GM12878 (cell line): ENCODE measurements around the gene TNFAIP8L1. TPM values are rescaled to one million over a fixed set of nuclear protein-coding genes. Genes with fewer than 3 reads are reported as not detected.

Experiments used
- ATAC-seq: fragments of 200-7000 bp; cut with Tn5 transposase; 3 replicates; pipeline ENCODE4 v1.9.1; 2020; ENCODE audit warnings: mild to moderate bottlenecking, moderate library complexity
- BruUV-seq: library from RNA; stranded (reverse); fragments of 400-500 nt; replicated peaks from 2 replicates; lab custom pipeline; 2021; lab: Mats Ljungman, UMichigan
- CTCF ChIA-PET: fragments of 300-600 bp; sonication (Branson Sonifier 250); formaldehyde crosslinking; extraction: SDS; loops from one replicate; lab custom pipeline; 2021; ENCODE audit warnings: inconsistent platforms; lab: Yijun Ruan, JAX
- POLR2A ChIA-PET: fragments of 350-600 bp; formaldehyde crosslinking; extraction: SDS; loops from one replicate; lab custom pipeline; 2021; ENCODE audit warnings: inconsistent platforms; lab: Charles Lee
- RAD21 ChIA-PET: fragments of 300-600 bp; sonication (Branson Sonifier 250); formaldehyde crosslinking; loops from one replicate; lab custom pipeline; 2023; ENCODE audit warnings: antibody characterized with exemption; ENCODE audit not compliant: unreplicated experiment; lab: Charles Lee
- SMC1A ChIA-PET: fragments of 300-600 bp; sonication (Branson Sonifier 250); formaldehyde crosslinking; loops from one replicate; lab custom pipeline; 2023; ENCODE audit not compliant: unreplicated experiment, uncharacterized antibody; lab: Charles Lee
- DNase-seq: peaks from one replicate; pipeline ENCODE4 v3.0.0-alpha.2; 2011; ENCODE audit warnings: low read depth, low spot score
- FAIRE-seq: peaks from 3 replicates; lab custom pipeline; 2011; peaks lifted over from hg19 to GRCh38; lab: Jason Lieb, UNC
- H2AFZ ChIP-seq: 2 replicates; pipeline ENCODE4 v1.6.0; 2011; ENCODE audit warnings: low read depth, low read length, control low read depth; ENCODE audit not compliant: control insufficient read depth
- H3K27ac ChIP-seq: 2 replicates; pipeline ENCODE4 v1.5.1; 2011; ENCODE audit warnings: control low read depth; ENCODE audit not compliant: control insufficient read depth, insufficient read depth
- H3K27me3 ChIP-seq, 2 experiments: replicated peaks in 1 of 2; 2 replicates each; pipeline versions ENCODE4 v1.6.0 to v1.6.1; 2011; ENCODE audit warnings: low read length in 1 of 2; ENCODE audit not compliant: control insufficient read depth in 2 of 2, insufficient read depth in 2 of 2
- H3K36me3 ChIP-seq, 2 experiments: 2 replicates each; pipeline ENCODE4 v1.5.1; 2011; ENCODE audit warnings: low read length in 1 of 2; ENCODE audit not compliant: control insufficient read depth in 2 of 2, insufficient read depth in 2 of 2
- H3K4me1 ChIP-seq: 2 replicates; pipeline ENCODE4 v1.6.1; 2011; ENCODE audit warnings: mild to moderate bottlenecking, low read length, moderate library complexity, mixed read lengths; ENCODE audit not compliant: control insufficient read depth, insufficient read depth
- H3K4me2 ChIP-seq: 2 replicates; pipeline ENCODE4 v1.6.0; 2011; ENCODE audit warnings: control low read depth; ENCODE audit not compliant: control insufficient read depth, insufficient read depth
- H3K4me3 ChIP-seq: fragments of 200-600 bp; sonication (generic); 2 replicates; pipeline ENCODE4 v1.5.1; 2016
- H3K79me2 ChIP-seq: 2 replicates; pipeline ENCODE4 v1.6.0; 2011; ENCODE audit warnings: low read length; ENCODE audit not compliant: control insufficient read depth, insufficient read depth
- H3K9ac ChIP-seq: 2 replicates; pipeline ENCODE4 v1.8.0; 2011; ENCODE audit warnings: low read length, control low read depth, mixed read lengths; ENCODE audit not compliant: control insufficient read depth, insufficient read depth
- H3K9me3 ChIP-seq: replicated peaks from 3 replicates; pipeline ENCODE4 v1.5.1; 2011; ENCODE audit warnings: mild to moderate bottlenecking, low read length; ENCODE audit not compliant: control insufficient read depth, insufficient read depth
- H4K20me1 ChIP-seq: 2 replicates; pipeline ENCODE4 v1.6.0; 2011; ENCODE audit not compliant: control insufficient read depth, insufficient read depth
- CEBPB ChIP-seq, 2 experiments: fragments of 150-350 bp in 1 of 2; IDR thresholded peaks; 2 replicates each; pipeline ENCODE4 v1.6.1; 2012 to 2014; ENCODE audit warnings: low read depth in 2 of 2, low read length in 2 of 2, borderline replicate concordance in 1 of 2, inconsistent platforms in 1 of 2
- ETV6 ChIP-seq, 2 experiments: fragments of 450-650 bp in 1 of 2; IDR thresholded peaks in 1 of 2; conservative IDR thresholded peaks in 1 of 2; 2 replicates each; pipeline ENCODE4 v1.6.1; 2014; ENCODE audit warnings: antibody characterized with exemption in 1 of 2, borderline replicate concordance in 1 of 2, low read depth in 1 of 2, mild to moderate bottlenecking in 1 of 2, moderate library complexity in 1 of 2
- FOXM1 ChIP-seq: IDR thresholded peaks from 2 replicates; pipeline ENCODE4 v1.6.1; 2012; ENCODE audit warnings: low read depth, mild to moderate bottlenecking, inconsistent platforms, low read length, moderate library complexity
- HDAC2 ChIP-seq: fragments of 200-600 bp; sonication (generic); IDR thresholded peaks from 2 replicates; pipeline ENCODE4 v1.6.1; 2017
- KLF5 ChIP-seq: fragments of 450-650 bp; IDR thresholded peaks from 2 replicates; pipeline ENCODE4 v1.6.1; 2014; ENCODE audit warnings: mild to moderate bottlenecking; ENCODE audit not compliant: partially characterized antibody
- LARP7 ChIP-seq: fragments of 450-650 bp; IDR thresholded peaks from 2 replicates; pipeline ENCODE4 v1.6.1; 2017; ENCODE audit warnings: mild to moderate bottlenecking
- MEF2A ChIP-seq: IDR thresholded peaks from 2 replicates; pipeline ENCODE4 v1.6.1; 2011; ENCODE audit warnings: low read depth, mild to moderate bottlenecking, low read length, moderate library complexity; ENCODE audit not compliant: insufficient read depth
- MTA3 ChIP-seq: IDR thresholded peaks from 2 replicates; pipeline ENCODE4 v1.6.1; 2012; ENCODE audit warnings: low read length, inconsistent platforms, borderline replicate concordance
- RBBP5 ChIP-seq: fragments of 200-600 bp; sonication (generic); conservative IDR thresholded peaks from 2 replicates; pipeline ENCODE4 v1.6.1; 2016
- TAF1 ChIP-seq: IDR thresholded peaks from 2 replicates; pipeline ENCODE4 v1.6.1; 2011; ENCODE audit warnings: mild to moderate bottlenecking, low read depth, low read length, borderline replicate concordance
- TBL1XR1 ChIP-seq: IDR thresholded peaks from 2 replicates; pipeline ENCODE4 v1.6.1; 2012; ENCODE audit warnings: low read depth, low read length, improper control_type of control experiment
- YY1 ChIP-seq: IDR thresholded peaks from 2 replicates; pipeline ENCODE4 v1.6.1; 2011; ENCODE audit warnings: low read depth, mild to moderate bottlenecking, low read length
- ZNF207 ChIP-seq: fragments of 450-650 bp; IDR thresholded peaks from 2 replicates; pipeline ENCODE4 v1.6.1; 2014; ENCODE audit warnings: antibody characterized with exemption, mild to moderate bottlenecking, borderline replicate concordance
- ZNF622 ChIP-seq: fragments of 450-650 bp; IDR thresholded peaks from 2 replicates; pipeline ENCODE4 v1.6.1; 2017; ENCODE audit warnings: mild to moderate bottlenecking, inconsistent platforms
- WGBS: methylation state at CpG from one replicate; pipeline ENCODE4 v1.1.6; 2016; ENCODE audit warnings: low lambda C conversion rate; ENCODE audit not compliant: insufficient replicate concordance, insufficient coverage; ENCODE audit errors: missing lambda C conversion rate; 5-methylcytosine and 5-hydroxymethylcytosine counted together
- in situ Hi-C: fragments of 300-500 bp; cut with MboI; formaldehyde crosslinking; loops from 9 replicates; pipeline ENCODE4 v1.14.3; 2018; ENCODE audit warnings: mixed read lengths
- intact Hi-C: fragments of 100-400 bp; cut with micrococcal nuclease; formaldehyde crosslinking; loops from one replicate; pipeline ENCODE4 v1.14.2; 2022; ENCODE audit not compliant: unreplicated experiment
- polyA plus RNA-seq, 11 experiments: library from polyadenylated mRNA; depleted of rRNA in 4 of 11; unstranded in 6 of 11; stranded (reverse) in 5 of 11; fragments of >200 nt; fragmentation: Nextera tagmentation in 4 of 11; fragmentation: Illumina TruSeq in 1 of 11; extraction: Ambion mirVana in 4 of 11; extraction: Trizol in 1 of 11; gene quantifications; 1 replicate in 1 of 11; 2 replicates in 10 of 11; pipeline versions ENCODE4 v1.2.1 to v1.2.3, GENCODE V29; 2011 to 2016; ENCODE audit warnings: inconsistent platforms in 2 of 11, missing spikeins in 2 of 11, low read depth in 1 of 11
- total RNA-seq, 4 experiments: library from RNA; depleted of rRNA in 3 of 4; stranded (reverse); fragments of >200 nt in 3 of 4; fragmentation: Illumina TruSeq in 1 of 4; extraction: Trizol in 1 of 4; gene quantifications; 2 replicates each; pipeline versions ENCODE4 v1.2.1 to v1.2.3, GENCODE V29; 2013 to 2021
- TF ChIP-seq, protein P1 (sequence below): fragments of 450-650 bp; IDR thresholded peaks from 2 replicates; pipeline ENCODE4 v1.6.1; 2017; ENCODE audit warnings: mild to moderate bottlenecking
- TF ChIP-seq, protein P2 (sequence below): IDR thresholded peaks from 2 replicates; pipeline ENCODE4 v1.6.1; 2012; ENCODE audit warnings: low read length, inconsistent platforms
- TF ChIP-seq, protein P3 (sequence below): fragments of 450-650 bp; conservative IDR thresholded peaks from 2 replicates; pipeline ENCODE4 v1.6.1; 2017; ENCODE audit warnings: mild to moderate bottlenecking, moderate library complexity
- TF ChIP-seq, protein P4 (sequence below): fragments of 450-650 bp; formaldehyde crosslinking; IDR thresholded peaks from 2 replicates; pipeline ENCODE4 v1.4.0; 2022; ENCODE audit warnings: mild to moderate bottlenecking, moderate library complexity

The TNFAIP8L1 gene
- total and polyA plus RNA-seq, 10 of the 15 experiments (the other 5 are each of a cell fraction or from before 2014, with no cell fraction given), result 0.93 to 12.7 (median 8.6) TPM

DNA sequence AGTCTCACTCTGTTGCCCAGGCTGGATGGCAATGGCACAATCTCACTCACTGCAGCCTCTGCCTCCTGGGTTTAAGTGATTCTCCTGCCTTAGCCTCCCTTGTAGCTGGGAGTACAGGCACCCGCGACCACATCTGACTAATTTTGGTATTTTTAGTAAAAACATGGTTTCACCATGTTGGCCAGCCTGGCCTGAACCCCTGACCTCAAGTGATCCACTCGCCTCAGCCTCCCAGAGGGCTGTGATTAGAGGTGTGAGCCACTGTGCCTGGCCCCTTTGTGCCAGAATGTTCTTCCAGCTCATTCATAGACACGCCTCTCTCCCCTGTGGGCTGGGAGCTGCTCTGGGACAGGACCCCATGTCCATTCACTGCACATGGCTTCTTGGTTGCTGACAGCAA, 21.7 kb downstream of the TNFAIP8L1 start:
- ATAC-seq (no peak), DNase-seq (no peak), FAIRE-seq (no peak)
- Histone ChIP-seq H3K79me2 (no peaks in the 10 kb centered on the region), H3K36me3 (peaks cover 17 to 20% of the 10 kb centered on the region in 2 experiments; a peak in 3 of 4 replicates), H3K27me3 (no peaks in the 10 kb centered on the region), H3K4me3 (no peak overlapping the region), H3K9me3 (no peaks in the 10 kb centered on the region), H3K4me2 (no peak overlapping the region), H4K20me1 (no peaks in the 10 kb centered on the region), H3K9ac (no peak overlapping the region), H3K4me1 (no peaks in the 10 kb centered on the region), H3K27ac (no peak overlapping the region), H2AFZ (no peak overlapping the region)
- ChIA-PET CTCF (no interaction called here), RAD21 (no interaction called here), SMC1A (no interaction called here), POLR2A (interaction anchor here (0.6 kb wide), 2 partner anchors 10 to 19 kb away, joined by 3 read pairs; no protein-coding TSS in a partner anchor)
- intact Hi-C loops, result no loop called here
- in situ Hi-C loops, result no loop called here
- WGBS, result 55% methylated on average over 4 of the region's 4 CpGs
- no TSS peak for BruUV-seq
- TF ChIP-seq, protein P1, sequence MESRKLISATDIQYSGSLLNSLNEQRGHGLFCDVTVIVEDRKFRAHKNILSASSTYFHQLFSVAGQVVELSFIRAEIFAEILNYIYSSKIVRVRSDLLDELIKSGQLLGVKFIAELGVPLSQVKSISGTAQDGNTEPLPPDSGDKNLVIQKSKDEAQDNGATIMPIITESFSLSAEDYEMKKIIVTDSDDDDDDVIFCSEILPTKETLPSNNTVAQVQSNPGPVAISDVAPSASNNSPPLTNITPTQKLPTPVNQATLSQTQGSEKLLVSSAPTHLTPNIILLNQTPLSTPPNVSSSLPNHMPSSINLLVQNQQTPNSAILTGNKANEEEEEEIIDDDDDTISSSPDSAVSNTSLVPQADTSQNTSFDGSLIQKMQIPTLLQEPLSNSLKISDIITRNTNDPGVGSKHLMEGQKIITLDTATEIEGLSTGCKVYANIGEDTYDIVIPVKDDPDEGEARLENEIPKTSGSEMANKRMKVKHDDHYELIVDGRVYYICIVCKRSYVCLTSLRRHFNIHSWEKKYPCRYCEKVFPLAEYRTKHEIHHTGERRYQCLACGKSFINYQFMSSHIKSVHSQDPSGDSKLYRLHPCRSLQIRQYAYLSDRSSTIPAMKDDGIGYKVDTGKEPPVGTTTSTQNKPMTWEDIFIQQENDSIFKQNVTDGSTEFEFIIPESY, result no peak
- no peak for TF ChIP-seq ETV6 (conservative IDR thresholded peaks at IDR 0.05 in 1 of 2, IDR thresholded peaks at IDR 0.05 in 1 of 2; ENCODE audit: borderline replicate concordance in 1 of 2, low read depth in 1 of 2)
- no peak for TF ChIP-seq CEBPB (IDR thresholded peaks at IDR 0.05; ENCODE audit: borderline replicate concordance in 1 of 2, low read depth in 2 of 2, low read length in 2 of 2)
- no peak for TF ChIP-seq ZNF622
- no peak for TF ChIP-seq HDAC2
- TF ChIP-seq, protein P2, sequence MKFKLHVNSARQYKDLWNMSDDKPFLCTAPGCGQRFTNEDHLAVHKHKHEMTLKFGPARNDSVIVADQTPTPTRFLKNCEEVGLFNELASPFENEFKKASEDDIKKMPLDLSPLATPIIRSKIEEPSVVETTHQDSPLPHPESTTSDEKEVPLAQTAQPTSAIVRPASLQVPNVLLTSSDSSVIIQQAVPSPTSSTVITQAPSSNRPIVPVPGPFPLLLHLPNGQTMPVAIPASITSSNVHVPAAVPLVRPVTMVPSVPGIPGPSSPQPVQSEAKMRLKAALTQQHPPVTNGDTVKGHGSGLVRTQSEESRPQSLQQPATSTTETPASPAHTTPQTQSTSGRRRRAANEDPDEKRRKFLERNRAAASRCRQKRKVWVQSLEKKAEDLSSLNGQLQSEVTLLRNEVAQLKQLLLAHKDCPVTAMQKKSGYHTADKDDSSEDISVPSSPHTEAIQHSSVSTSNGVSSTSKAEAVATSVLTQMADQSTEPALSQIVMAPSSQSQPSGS, result no peak
- TF ChIP-seq FOXM1, result no peak
- no peak for TF ChIP-seq TAF1
- no peak for TF ChIP-seq MEF2A
- TF ChIP-seq RBBP5, result no peak
- TF ChIP-seq TBL1XR1, result no peak
- no peak for TF ChIP-seq MTA3
- TF ChIP-seq LARP7, result no peak
- TF ChIP-seq, protein P3, sequence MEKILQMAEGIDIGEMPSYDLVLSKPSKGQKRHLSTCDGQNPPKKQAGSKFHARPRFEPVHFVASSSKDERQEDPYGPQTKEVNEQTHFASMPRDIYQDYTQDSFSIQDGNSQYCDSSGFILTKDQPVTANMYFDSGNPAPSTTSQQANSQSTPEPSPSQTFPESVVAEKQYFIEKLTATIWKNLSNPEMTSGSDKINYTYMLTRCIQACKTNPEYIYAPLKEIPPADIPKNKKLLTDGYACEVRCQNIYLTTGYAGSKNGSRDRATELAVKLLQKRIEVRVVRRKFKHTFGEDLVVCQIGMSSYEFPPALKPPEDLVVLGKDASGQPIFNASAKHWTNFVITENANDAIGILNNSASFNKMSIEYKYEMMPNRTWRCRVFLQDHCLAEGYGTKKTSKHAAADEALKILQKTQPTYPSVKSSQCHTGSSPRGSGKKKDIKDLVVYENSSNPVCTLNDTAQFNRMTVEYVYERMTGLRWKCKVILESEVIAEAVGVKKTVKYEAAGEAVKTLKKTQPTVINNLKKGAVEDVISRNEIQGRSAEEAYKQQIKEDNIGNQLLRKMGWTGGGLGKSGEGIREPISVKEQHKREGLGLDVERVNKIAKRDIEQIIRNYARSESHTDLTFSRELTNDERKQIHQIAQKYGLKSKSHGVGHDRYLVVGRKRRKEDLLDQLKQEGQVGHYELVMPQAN, result no peak
- TF ChIP-seq KLF5, result no peak
- no peak for TF ChIP-seq YY1
- TF ChIP-seq ZNF207, result no peak
- TF ChIP-seq, protein P4, sequence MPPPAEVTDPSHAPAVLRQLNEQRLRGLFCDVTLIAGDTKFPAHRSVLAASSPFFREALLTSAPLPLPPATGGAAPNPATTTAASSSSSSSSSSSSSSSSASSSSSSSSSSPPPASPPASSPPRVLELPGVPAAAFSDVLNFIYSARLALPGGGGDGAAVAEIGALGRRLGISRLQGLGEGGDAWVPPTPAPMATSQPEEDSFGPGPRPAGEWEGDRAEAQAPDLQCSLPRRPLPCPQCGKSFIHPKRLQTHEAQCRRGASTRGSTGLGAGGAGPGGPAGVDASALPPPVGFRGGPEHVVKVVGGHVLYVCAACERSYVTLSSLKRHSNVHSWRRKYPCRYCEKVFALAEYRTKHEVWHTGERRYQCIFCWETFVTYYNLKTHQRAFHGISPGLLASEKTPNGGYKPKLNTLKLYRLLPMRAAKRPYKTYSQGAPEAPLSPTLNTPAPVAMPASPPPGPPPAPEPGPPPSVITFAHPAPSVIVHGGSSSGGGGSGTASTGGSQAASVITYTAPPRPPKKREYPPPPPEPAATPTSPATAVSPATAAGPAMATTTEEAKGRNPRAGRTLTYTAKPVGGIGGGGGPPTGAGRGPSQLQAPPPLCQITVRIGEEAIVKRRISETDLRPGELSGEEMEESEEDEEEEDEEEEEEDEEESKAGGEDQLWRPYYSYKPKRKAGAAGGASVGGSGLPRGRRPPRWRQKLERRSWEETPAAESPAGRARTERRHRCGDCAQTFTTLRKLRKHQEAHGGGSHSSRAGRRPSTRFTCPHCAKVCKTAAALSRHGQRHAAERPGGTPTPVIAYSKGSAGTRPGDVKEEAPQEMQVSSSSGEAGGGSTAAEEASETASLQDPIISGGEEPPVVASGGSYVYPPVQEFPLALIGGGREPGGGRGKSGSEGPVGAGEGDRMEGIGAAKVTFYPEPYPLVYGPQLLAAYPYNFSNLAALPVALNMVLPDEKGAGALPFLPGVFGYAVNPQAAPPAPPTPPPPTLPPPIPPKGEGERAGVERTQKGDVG (CRISPR knock-in tag), result no peak
